CD4-positive, alpha-beta T cell treated with Interleukin-10 for 1 hour (primary cell): Measurements from ENCODE around the gene CRHR2.

ENCODE experiments used
- DNase-seq: peaks from one replicate; pipeline ENCODE4 v3.0.0-alpha.2; 2020

CRHR2 gene

GRCh38 chr7:30613366-30614325, 68.6 kb downstream of the CRHR2 start:
- DNase-seq, result no peak

GRCh38 chr7:30612658-30613265, 69.5 kb downstream of the CRHR2 start:
- DNase-seq, result no peak

GRCh38 chr7:30605832-30606231, 76.4 kb downstream of the CRHR2 start:
- no peak for DNase-seq

- DNase-seq, result no peak
Observed at GRCh38 chr7:30604901-30605300, 77.4 kb downstream of the CRHR2 start.
